Fibroblast of mammary gland (primary cell): ENCODE measurements around the gene CYSRT1.

Source experiments
- DNase-seq: peaks from one replicate; pipeline ENCODE4 v3.0.0-alpha.2; 2010; ENCODE audit warnings: low read depth
- H3K4me3 ChIP-seq: 2 replicates; pipeline ENCODE4 v1.5.1; 2011; ENCODE audit warnings: low read depth, mild to moderate bottlenecking, low read length, moderate library complexity; ENCODE audit not compliant: control insufficient read depth
- CTCF ChIP-seq: conservative IDR thresholded peaks from 2 replicates; pipeline ENCODE4 v1.5.1; 2011; ENCODE audit warnings: low read depth, low read length, inconsistent platforms; ENCODE audit not compliant: control insufficient read depth, insufficient read depth

Gene CYSRT1

DNA sequence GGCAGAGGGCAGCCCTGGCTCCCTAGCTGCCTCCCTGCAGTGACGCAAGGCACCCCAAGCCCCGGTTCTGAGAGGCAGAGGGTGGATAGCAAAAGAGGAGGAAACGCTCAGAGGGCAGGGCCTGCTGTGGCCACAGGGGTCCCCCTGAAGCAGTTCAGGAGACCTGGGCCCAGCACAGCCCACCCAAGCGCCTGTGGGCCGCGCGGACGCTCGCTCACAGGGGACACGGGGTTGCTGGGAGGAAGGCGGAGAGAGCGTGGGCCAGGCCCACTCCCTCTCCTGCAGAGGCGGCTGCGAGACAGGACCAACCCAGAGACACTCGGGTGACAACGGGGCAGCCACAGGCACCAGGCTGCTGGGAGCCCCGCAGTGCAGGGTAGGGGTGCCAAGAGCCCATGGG, 45.2 kb upstream of the CYSRT1 start:
- no peak for TF ChIP-seq CTCF
- DNase-seq: no peak
- no peak overlapping the region for H3K4me3 ChIP-seq

- DNase-seq: no peak
- TF ChIP-seq CTCF: no peak
- H3K4me3 ChIP-seq: no peak overlapping the region
Measured at GRCh38 chr9:137180491-137180890, 44.5 kb upstream of the CYSRT1 start.

GRCh38 chr9:137181680-137182079, 43.3 kb upstream of the CYSRT1 start:
- no peak for TF ChIP-seq CTCF
- DNase-seq: no peak

DNA sequence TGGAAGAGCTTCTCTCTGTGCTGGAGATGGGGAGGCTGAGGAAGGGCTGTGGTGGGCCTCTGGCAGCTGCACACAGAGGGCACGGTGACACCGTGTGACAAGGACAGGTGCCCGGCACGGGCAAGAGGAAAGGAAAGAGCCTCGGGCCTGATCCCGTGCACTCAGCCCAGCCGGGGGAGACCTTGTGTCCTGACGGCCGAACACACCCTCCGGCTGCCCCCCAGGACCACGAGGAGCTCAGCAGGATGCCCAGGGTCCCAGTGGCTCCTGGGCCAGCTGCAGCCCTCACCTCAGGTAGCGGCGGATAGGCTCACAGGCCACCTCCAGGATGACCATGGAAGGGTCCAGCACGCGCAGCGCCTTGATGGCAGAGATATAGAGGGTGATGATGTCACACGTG, 42.1 kb upstream of the CYSRT1 start:
- no peak for TF ChIP-seq CTCF
- DNase-seq: no peak
- no peak overlapping the region for H3K4me3 ChIP-seq

More at GRCh38 chr9:137181680-137182079, 43.3 kb upstream of the CYSRT1 start:
- no peak overlapping the region for H3K4me3 ChIP-seq

DNA sequence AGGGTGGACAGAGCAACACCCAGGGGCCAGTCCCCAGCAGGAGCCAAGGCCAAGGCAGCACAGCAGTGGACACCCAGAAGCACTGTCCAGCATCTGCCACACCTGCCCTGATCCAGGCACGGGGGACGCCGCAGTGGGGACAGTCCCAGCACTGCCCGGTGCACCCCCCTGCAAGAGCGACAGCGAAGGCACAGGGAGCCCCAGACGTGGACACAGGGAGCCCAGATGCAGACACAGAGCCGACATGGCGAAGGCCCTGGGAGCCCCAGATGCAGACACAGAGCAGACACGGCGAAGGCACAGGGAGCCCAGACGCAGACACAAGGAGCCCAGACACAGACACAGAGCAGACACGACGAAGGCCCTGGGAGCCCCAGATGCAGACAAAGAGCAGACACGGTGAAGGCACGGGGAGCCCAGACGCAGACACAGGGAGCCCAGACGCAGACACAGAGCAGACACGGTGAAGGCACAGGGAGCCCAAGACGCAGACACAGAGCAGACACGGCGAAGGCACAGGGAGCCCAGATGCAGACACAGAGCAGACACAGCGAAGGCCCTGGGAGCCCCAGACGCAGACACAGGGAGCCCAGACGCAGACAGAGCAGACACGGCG, 40.9 kb upstream of the CYSRT1 start:
- TF ChIP-seq CTCF: no peak
- DNase-seq: no peak
- no peak overlapping the region for H3K4me3 ChIP-seq

DNA sequence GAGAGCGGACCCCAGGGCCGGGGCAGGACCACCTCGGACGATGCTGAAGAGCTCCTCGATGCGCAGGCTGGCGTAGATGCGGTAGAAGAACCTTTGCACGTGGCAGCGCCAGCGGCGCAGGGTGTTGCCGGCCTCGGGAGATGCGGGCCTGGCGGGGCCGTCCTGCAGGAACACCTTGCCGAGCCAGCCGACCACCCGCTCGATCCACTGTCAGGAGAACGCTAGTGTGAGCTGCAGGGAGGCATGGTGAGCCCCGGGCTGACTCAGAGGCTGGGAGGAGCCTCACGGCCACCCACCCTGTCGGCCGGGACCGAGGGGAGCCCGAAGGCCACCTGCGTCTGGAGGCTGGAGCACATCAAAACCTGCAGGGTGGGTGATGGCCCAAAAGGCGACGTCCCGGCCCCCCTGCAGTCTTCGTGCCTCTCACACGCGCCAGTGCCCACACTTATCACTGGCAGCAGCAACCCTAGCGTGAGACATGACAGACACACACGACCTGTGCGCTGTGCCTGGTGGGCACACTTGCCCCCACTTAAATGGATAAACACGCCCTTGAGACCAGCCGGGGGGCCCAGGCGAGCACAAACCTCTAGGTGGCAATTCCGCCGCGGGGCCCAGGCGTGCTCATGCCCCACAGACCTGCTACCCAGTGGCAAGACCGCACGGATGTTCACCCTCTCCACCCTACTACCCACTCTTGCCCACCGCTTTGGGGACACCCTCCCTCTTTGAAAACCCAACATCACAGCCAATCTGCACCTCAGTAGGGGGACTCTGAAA, 39.9 kb upstream of the CYSRT1 start:
- TF ChIP-seq CTCF: no peak
- DNase-seq: no peak
- H3K4me3 ChIP-seq: no peak overlapping the region
